GM19467 (cell line): Measurements from ENCODE around the gene LRP1.

Experiments used
- ATAC-seq: cut with Tn5 transposase; IDR thresholded peaks from one replicate; pipeline ENCODE4 v1.9.1; 2021; ENCODE audit warnings: mild to moderate bottlenecking, moderate library complexity; ENCODE audit not compliant: unreplicated experiment

The LRP1 gene

DNA sequence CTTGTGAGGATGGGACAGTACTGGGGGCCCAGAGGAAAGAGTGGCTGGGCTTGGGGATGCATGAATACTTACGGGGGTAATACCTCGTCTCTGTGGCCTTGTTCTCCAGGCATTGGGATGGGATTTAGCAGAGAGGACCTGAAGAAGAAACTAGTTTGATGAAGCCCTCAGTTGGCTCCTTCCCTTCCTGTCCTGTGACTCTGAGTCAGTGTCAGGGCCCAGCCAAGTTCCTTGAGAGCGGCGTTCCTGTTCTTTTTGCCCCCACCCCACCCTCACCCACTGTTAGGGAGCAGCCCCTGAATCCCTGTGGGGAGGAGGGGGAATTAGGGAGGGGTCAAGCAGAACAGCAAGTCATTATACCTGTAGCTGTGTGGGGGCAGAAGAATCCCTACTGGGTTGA lies 24.4 kb downstream of the LRP1 start:
- ATAC-seq, result no peak

DNA sequence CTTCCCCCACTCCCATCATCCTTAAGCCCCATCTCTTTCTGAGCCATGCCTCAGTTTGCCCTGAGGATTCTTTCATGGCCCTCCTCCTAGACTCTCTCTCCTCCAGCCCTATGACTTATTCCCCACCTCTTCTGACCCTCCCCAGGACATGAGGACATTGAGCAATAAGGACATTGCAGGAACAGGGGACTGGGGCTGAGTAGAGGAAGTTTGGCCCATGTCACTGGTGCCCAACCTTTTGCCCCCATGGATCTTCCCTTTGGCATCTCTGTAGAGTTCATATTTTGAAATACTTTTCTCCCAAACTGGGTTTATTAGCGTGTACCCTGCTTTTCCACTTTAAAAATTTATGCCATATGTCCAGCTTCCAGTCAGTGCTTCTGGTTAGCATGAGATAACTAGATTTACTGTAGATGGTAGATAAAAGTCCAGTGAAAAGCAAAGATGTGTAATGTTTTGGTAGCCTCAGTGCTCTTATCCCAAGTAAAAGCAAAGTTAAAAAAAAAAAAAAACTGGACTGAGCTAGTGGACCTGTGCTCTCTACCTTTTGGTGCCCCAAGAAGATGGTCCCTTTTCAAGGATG lies 25.2 kb downstream of the LRP1 start:
- ATAC-seq, result no peak

DNA sequence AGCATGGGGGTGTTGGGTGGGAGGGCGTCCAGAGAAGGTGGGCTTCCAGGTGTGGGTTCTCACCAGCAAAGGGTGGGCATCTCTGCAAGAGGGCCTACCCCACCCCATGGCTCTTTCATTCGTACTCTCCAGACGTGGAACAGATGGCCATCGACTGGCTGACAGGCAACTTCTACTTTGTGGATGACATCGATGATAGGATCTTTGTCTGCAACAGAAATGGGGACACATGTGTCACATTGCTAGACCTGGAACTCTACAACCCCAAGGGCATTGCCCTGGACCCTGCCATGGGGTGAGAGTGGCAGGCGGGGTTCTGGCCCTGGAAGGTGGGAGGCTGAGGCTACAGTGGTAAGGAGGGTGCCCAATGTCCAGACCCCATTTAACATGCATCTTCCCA lies 25.8 kb downstream of the LRP1 start:
- ATAC-seq, result no peak

- ATAC-seq, result no peak
Observed at GRCh38 chr12:57154804-57155434, 26.6 kb downstream of the LRP1 start.

- ATAC-seq, result no peak
Observed at GRCh38 chr12:57156701-57157403, 28.6 kb downstream of the LRP1 start.

- ATAC-seq, result no peak
Observed at GRCh38 chr12:57157588-57158173, 29.4 kb downstream of the LRP1 start.

DNA sequence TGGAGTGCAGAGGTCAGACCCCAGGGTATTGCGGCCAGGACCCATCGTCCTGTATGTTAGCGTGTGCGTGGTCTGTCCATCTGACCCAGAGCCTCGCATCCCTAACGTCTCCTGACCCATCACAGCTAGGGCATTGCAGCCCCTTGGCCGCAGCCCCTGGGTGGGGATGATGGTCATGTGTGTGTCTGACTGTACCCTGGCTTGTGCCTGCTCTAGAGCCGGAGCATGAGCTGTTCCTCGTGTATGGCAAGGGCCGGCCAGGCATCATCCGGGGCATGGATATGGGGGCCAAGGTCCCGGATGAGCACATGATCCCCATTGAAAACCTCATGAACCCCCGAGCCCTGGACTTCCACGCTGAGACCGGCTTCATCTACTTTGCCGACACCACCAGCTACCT lies 29.9 kb downstream of the LRP1 start:
- ATAC-seq, result no peak

DNA sequence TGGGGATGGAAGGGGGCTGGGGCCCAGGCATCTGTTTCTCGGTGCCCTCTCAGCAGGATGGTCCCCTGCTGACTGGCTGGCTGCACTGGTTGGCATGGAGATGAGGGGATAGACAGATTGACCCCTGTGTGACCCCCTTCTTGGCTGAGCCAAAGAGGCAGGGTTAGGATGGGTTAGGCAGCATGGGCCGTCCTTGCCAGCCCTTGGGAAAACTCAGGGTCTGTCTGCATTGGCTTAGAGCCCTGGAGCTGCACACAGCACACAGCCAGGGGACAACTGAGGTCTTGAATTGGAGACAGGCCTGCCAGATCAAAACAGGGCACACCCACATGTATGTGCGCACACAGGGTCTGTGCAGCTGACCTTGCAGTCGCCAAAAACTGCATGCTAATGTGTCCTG lies 30.4 kb downstream of the LRP1 start:
- no peak for ATAC-seq

- ATAC-seq, result no peak
Observed at GRCh38 chr12:57159311-57159710, 31.0 kb downstream of the LRP1 start.

- ATAC-seq, result no peak
Observed at GRCh38 chr12:57160040-57160439, 31.8 kb downstream of the LRP1 start.

DNA sequence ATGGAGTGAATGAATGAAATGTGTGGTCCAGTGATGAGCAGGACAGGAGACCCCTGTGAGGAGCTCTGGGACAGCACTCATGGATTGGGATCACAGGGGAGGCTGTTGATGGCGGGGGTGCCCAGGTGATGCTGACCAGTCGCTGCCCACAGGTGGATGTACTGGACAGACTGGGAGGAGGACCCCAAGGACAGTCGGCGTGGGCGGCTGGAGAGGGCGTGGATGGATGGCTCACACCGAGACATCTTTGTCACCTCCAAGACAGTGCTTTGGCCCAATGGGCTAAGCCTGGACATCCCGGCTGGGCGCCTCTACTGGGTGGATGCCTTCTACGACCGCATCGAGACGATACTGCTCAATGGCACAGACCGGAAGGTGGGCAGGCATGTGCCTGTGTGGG lies 32.5 kb downstream of the LRP1 start:
- no peak for ATAC-seq

DNA sequence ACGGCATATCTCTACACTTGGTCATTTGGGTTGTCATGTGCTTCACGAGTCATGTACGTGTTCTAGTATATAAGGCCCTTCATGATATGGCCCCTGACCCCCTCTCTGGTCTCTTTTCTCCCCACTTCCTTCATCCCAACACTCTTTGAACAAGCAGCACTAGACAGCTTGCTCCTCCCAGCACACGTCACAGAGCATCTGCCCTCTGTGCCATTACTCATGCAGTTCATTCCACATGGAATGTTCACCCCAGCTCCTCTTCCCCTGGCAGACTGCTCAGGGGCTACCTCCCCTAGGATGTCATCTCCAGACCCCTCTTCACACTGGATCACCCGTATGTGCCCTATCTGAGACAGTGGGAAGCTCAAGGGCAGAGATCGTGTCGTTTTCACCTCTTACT lies 33.2 kb downstream of the LRP1 start:
- no peak for ATAC-seq

DNA sequence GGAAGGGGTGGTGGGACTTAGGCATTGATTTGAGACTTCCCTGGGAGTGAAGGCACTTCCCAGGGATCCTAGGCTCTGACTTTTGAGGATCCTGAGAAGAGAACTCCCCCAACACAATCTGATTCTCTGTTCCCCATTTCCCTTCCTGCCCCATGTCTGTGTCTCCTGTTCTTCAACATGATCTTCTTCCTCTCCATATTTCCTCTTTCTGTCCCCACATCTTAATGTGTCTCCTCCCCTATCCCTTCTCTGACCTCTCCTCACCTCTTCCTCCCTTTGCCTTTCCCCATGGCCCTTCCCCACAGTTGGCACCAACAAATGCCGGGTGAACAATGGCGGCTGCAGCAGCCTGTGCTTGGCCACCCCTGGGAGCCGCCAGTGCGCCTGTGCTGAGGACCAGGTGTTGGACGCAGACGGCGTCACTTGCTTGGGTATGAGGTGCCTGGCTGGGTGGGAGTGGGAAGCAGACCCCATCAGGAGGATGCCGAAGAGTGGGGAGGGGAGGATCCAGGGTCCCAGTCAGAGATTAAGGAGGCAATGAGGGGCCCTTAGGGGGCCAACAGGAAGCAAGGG lies 34.4 kb downstream of the LRP1 start:
- no peak for ATAC-seq

- ATAC-seq, result no peak
Observed at GRCh38 chr12:57164454-57164853, 36.2 kb downstream of the LRP1 start.

- no peak for ATAC-seq
Observed at GRCh38 chr12:57164966-57165625, 36.8 kb downstream of the LRP1 start.

- no peak for ATAC-seq
Observed at GRCh38 chr12:57165741-57166140, 37.5 kb downstream of the LRP1 start.

GRCh38 chr12:57166971-57167371 lies 38.7 kb downstream of the LRP1 start:
- ATAC-seq, result no peak

DNA sequence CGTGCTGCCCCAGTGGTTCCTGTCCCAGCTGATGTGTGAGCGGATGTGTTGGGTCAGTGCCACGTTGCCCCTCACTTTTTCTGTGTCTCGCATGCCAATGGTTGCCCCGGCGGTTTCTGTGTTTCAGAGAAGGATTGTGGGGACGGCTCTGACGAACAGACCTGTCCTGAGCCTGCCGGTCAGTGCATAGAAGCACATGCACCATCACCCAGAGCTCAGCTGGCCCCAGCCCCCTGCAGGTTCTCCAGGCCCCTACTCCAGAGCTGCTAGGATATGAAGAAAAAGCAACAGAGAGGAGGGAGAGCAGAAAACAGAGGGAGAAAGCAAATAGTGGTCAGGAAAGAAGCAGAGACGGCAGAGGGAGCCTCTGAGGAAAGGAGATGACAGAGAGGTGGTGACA lies 39.8 kb downstream of the LRP1 start:
- no peak for ATAC-seq

DNA sequence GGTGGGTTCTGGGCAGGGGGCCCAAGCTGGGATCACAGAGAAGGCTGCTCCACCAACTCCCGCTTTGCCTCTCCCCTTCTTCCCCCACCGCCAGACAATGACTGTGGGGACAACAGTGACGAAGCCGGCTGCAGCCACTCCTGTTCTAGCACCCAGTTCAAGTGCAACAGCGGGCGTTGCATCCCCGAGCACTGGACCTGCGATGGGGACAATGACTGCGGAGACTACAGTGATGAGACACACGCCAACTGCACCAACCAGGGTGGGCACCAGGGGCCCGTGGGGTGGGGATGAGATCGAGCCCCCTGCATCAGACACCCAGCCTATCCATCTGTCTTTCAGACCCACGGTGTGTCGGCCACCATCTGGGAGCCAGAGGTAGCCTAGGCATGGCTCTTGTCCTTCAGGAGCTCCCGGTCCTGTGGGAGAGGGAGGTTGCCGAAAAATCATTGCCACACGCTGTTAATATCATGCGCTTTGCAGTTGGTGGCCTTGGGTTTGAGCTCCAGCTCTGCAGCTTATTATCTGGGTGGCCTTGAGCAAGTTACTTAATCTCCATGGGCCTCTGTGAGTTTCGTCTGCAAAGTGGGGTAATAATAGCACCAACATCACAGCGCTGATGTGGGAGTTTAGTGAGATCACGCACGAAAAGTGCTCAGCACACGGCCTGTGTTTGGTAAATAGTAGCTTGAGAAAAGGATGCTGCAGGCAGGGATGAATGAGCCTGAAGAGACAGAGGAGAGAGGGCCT lies 40.9 kb downstream of the LRP1 start:
- ATAC-seq, result no peak

DNA sequence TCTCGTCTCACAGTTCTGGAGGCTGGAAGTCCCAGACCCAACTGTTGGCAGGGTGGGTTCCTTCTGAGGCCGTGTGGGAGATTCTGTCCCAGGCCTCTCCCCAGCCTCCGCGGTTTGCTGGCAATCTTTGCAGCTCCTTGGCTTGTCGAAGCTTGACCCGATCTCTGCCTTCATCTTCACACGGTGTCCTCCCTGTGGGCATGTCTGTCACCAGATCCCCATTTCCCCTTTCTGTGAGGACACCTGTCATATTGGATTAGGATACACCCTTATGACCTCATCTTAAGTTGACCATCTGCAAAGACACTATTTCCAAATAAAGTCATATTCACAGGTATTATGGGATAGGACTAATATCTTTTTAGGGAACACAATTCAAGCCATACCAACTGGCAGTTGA lies 41.7 kb downstream of the LRP1 start:
- ATAC-seq, result no peak

- ATAC-seq, result no peak
Observed at GRCh38 chr12:57170408-57170807, 42.1 kb downstream of the LRP1 start.
